ENCODE measurements around the gene ITGA6.

GRCh38 chr2:172403402-172403801 is 24.0 kb upstream of the ITGA6 start:
- TF ChIP-seq, protein P1, sequence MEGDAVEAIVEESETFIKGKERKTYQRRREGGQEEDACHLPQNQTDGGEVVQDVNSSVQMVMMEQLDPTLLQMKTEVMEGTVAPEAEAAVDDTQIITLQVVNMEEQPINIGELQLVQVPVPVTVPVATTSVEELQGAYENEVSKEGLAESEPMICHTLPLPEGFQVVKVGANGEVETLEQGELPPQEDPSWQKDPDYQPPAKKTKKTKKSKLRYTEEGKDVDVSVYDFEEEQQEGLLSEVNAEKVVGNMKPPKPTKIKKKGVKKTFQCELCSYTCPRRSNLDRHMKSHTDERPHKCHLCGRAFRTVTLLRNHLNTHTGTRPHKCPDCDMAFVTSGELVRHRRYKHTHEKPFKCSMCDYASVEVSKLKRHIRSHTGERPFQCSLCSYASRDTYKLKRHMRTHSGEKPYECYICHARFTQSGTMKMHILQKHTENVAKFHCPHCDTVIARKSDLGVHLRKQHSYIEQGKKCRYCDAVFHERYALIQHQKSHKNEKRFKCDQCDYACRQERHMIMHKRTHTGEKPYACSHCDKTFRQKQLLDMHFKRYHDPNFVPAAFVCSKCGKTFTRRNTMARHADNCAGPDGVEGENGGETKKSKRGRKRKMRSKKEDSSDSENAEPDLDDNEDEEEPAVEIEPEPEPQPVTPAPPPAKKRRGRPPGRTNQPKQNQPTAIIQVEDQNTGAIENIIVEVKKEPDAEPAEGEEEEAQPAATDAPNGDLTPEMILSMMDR (IDR thresholded peaks at IDR 0.05; ENCODE audit: poor library complexity, severe bottlenecking): no peak
- no peak for TF ChIP-seq EP300 (conservative IDR thresholded peaks at IDR 0.05; ENCODE audit: poor library complexity, severe bottlenecking)
- TF ChIP-seq POLR2AphosphoS5 (IDR thresholded peaks at IDR 0.05): no peak
- no peak for TF ChIP-seq EZH2 (IDR thresholded peaks at IDR 0.05; ENCODE audit: borderline replicate concordance, insufficient read depth, low read length, poor library complexity, severe bottlenecking)
- TF ChIP-seq RAD21 (conservative IDR thresholded peaks at IDR 0.05): no peak
- no peak for TF ChIP-seq REST (IDR thresholded peaks at IDR 0.05; ENCODE audit: borderline replicate concordance)
- TF ChIP-seq SMC3 (conservative IDR thresholded peaks at IDR 0.05; ENCODE audit: poor library complexity): no peak
- no peak for TF ChIP-seq MXI1 (conservative IDR thresholded peaks at IDR 0.05; ENCODE audit: poor library complexity, severe bottlenecking)

Measured in neural cell (in vitro differentiated cells).